ENCODE measurements around the gene DSCAM.

GRCh38 chr21:40481764-40482163, 365.2 kb downstream of the DSCAM start:
- no peak for TF ChIP-seq YY1 (IDR thresholded peaks at IDR 0.05; ENCODE audit: low read depth)
- no peak for TF ChIP-seq RAD21 (IDR thresholded peaks at IDR 0.05; ENCODE audit: low read depth)
- TF ChIP-seq MAX (IDR thresholded peaks at IDR 0.05): no peak
- no peak for TF ChIP-seq CREB1 (IDR thresholded peaks at IDR 0.05; ENCODE audit: low read depth)
- TF ChIP-seq USF1 (IDR thresholded peaks at IDR 0.05): no peak

Measured in Ishikawa (cell line).